H9 (cell line): ENCODE measurements around the gene ADGB. TPM values are rescaled to one million over a fixed set of nuclear protein-coding genes. Genes with fewer than 3 reads are reported as not detected.

Source experiments
- DNase-seq: peaks from one replicate; pipeline ENCODE4 v3.0.0-alpha.2; 2017
- H2AFZ ChIP-seq: one replicate; pipeline ENCODE4 v1.6.1; 2013; ENCODE audit warnings: mild to moderate bottlenecking, low read length, control low read depth, moderate library complexity
- H2AK5ac ChIP-seq: 2 replicates; pipeline ENCODE4 v1.6.1; 2013; ENCODE audit warnings: low read length, control low read depth, mixed read lengths; ENCODE audit not compliant: insufficient read length
- H2BK120ac ChIP-seq: one replicate; pipeline ENCODE4 v1.6.1; 2013; ENCODE audit warnings: low read depth, mild to moderate bottlenecking, low read length, control low read depth, inconsistent platforms; ENCODE audit not compliant: poor library complexity, severe bottlenecking
- H2BK12ac ChIP-seq: 2 replicates; pipeline ENCODE4 v1.6.1; 2013; ENCODE audit warnings: low read length, control low read depth, mixed read lengths, low read depth; ENCODE audit not compliant: insufficient read length
- H2BK15ac ChIP-seq: 2 replicates; pipeline ENCODE4 v1.6.1; 2013; ENCODE audit warnings: low read depth, low read length, control low read depth
- H2BK20ac ChIP-seq: one replicate; pipeline ENCODE4 v1.6.1; 2013; ENCODE audit warnings: low read depth, mild to moderate bottlenecking, low read length, control low read depth, inconsistent platforms; ENCODE audit not compliant: poor library complexity, severe bottlenecking
- H2BK5ac ChIP-seq: 2 replicates; pipeline ENCODE4 v1.6.1; 2013; ENCODE audit warnings: low read length, control low read depth, mixed read lengths; ENCODE audit not compliant: insufficient read length
- H3K14ac ChIP-seq: 2 replicates; pipeline ENCODE4 v1.6.1; 2013; ENCODE audit warnings: low read length, control low read depth; ENCODE audit not compliant: insufficient read depth
- H3K18ac ChIP-seq: 2 replicates; pipeline ENCODE4 v1.6.1; 2013; ENCODE audit warnings: low read depth, mild to moderate bottlenecking, mixed read lengths, low read length, control low read depth; ENCODE audit not compliant: insufficient read length
- H3K23ac ChIP-seq: 2 replicates; pipeline ENCODE4 v1.6.1; 2013; ENCODE audit warnings: low read length, control low read depth, mixed read lengths, low read depth; ENCODE audit not compliant: insufficient read length
- H3K23me2 ChIP-seq: 2 replicates; pipeline ENCODE4 v1.6.1; 2013; ENCODE audit warnings: low read depth, mild to moderate bottlenecking, mixed read lengths, low read length, control low read depth; ENCODE audit not compliant: insufficient read length, poor library complexity, severe bottlenecking
- H3K27ac ChIP-seq: 2 replicates; pipeline ENCODE4 v1.5.1; 2013; ENCODE audit warnings: low read length, control low read depth, mixed read lengths, low read depth; ENCODE audit not compliant: insufficient read length
- H3K27me3 ChIP-seq: 2 replicates; pipeline ENCODE4 v1.6.1; 2013; ENCODE audit warnings: low read length, control low read depth, inconsistent platforms; ENCODE audit not compliant: insufficient read depth
- H3K4ac ChIP-seq: 2 replicates; pipeline ENCODE4 v1.6.1; 2013; ENCODE audit warnings: low read depth, mild to moderate bottlenecking, control low read depth, inconsistent platforms, low read length, moderate library complexity
- H3K4me1 ChIP-seq: 2 replicates; pipeline ENCODE4 v1.6.1; 2013; ENCODE audit warnings: low read length, control low read depth, inconsistent platforms; ENCODE audit not compliant: insufficient read depth
- H3K4me2 ChIP-seq: 2 replicates; pipeline ENCODE4 v1.6.1; 2013; ENCODE audit warnings: low read length, control low read depth, mixed read lengths; ENCODE audit not compliant: insufficient read length, insufficient read depth
- H3K56ac ChIP-seq: 2 replicates; pipeline ENCODE4 v1.6.1; 2013; ENCODE audit warnings: low read depth, mild to moderate bottlenecking, mixed read lengths, low read length, control low read depth; ENCODE audit not compliant: insufficient read length
- H3K79me1 ChIP-seq: 2 replicates; pipeline ENCODE4 v1.6.1; 2013; ENCODE audit warnings: low read depth, mild to moderate bottlenecking, moderate library complexity, low read length, control low read depth, inconsistent platforms; ENCODE audit not compliant: insufficient read depth, poor library complexity, severe bottlenecking
- H3K79me2 ChIP-seq: 2 replicates; pipeline ENCODE4 v1.6.1; 2013; ENCODE audit warnings: low read length, control low read depth, inconsistent platforms; ENCODE audit not compliant: insufficient read depth
- H3K9ac ChIP-seq: 2 replicates; pipeline ENCODE4 v1.6.1; 2013; ENCODE audit warnings: low read length, control low read depth, mixed read lengths; ENCODE audit not compliant: insufficient read length; ENCODE audit errors: extremely low read depth
- H3K9me3 ChIP-seq: one replicate; pipeline ENCODE4 v1.6.1; 2013; ENCODE audit warnings: low read depth, low read length, inconsistent platforms; ENCODE audit not compliant: control insufficient read depth
- H3T11ph ChIP-seq: one replicate; pipeline ENCODE4 v1.6.1; 2013; ENCODE audit warnings: mild to moderate bottlenecking, low read length, control low read depth, inconsistent platforms
- H4K20me1 ChIP-seq: one replicate; pipeline ENCODE4 v1.6.1; 2013; ENCODE audit not compliant: control insufficient read depth, insufficient read length, insufficient read depth
- H4K5ac ChIP-seq: 2 replicates; pipeline ENCODE4 v1.6.1; 2013; ENCODE audit warnings: low read depth, mild to moderate bottlenecking, mixed read lengths, low read length, control low read depth; ENCODE audit not compliant: insufficient read length
- H4K8ac ChIP-seq: replicated peaks from 2 replicates; pipeline ENCODE4 v1.6.1; 2013; ENCODE audit warnings: low read length, control low read depth, mixed read lengths, low read depth; ENCODE audit not compliant: insufficient read length
- H4K91ac ChIP-seq: 2 replicates; pipeline ENCODE4 v1.6.1; 2013; ENCODE audit warnings: low read depth, mild to moderate bottlenecking, moderate library complexity, mixed read lengths, low read length, control low read depth; ENCODE audit not compliant: insufficient read length
- H3K27ac Mint-ChIP-seq, 3 experiments: 2 replicates in 2 of 3; 3 replicates in 1 of 3; pipeline ENCODE4 v1.8.0; 2020 to 2021; ENCODE audit warnings: mixed read lengths in 3 of 3, mild to moderate bottlenecking in 1 of 3, moderate library complexity in 1 of 3
- H3K27me3 Mint-ChIP-seq: 2 replicates; pipeline ENCODE4 v1.8.0; 2021; ENCODE audit warnings: low read depth, mild to moderate bottlenecking, moderate library complexity, mixed read lengths
- H3K36me3 Mint-ChIP-seq, 3 experiments: 2 replicates in 2 of 3; 3 replicates in 1 of 3; pipeline ENCODE4 v1.8.0; 2020 to 2021; ENCODE audit warnings: low read depth in 3 of 3, mixed read lengths in 3 of 3; ENCODE audit not compliant: insufficient read depth in 1 of 3
- H3K4me1 Mint-ChIP-seq, 2 experiments: 2 replicates each; pipeline ENCODE4 v1.8.0; 2020; ENCODE audit warnings: mixed read lengths in 2 of 2
- H3K4me3 Mint-ChIP-seq, 2 experiments: 2 replicates in 1 of 2; 3 replicates in 1 of 2; pipeline ENCODE4 v1.8.0; 2020 to 2021; ENCODE audit warnings: mild to moderate bottlenecking in 2 of 2, mixed read lengths in 2 of 2, moderate library complexity in 1 of 2
- H3K9me3 Mint-ChIP-seq, 2 experiments: 2 replicates in 1 of 2; 3 replicates in 1 of 2; pipeline ENCODE4 v1.8.0; 2020; ENCODE audit warnings: mild to moderate bottlenecking in 2 of 2, mixed read lengths in 2 of 2, moderate library complexity in 1 of 2
- CTCF ChIP-seq: fragments of 200-600 bp; sonication (generic); conservative IDR thresholded peaks from 3 replicates; pipeline ENCODE4 v1.8.0; 2021; ENCODE audit warnings: antibody characterized with exemption, mild to moderate bottlenecking
- WGBS: extraction: QIAGEN DNeasy Blood & Tissue Kit; methylation state at CpG from one replicate; pipeline ENCODE4 v1.1.7; 2013; ENCODE audit warnings: missing lambda C conversion rate, low lambda C conversion rate, mixed read lengths; ENCODE audit not compliant: insufficient read length; ENCODE audit errors: extremely low coverage; 5-methylcytosine and 5-hydroxymethylcytosine counted together
- total RNA-seq: library from RNA; stranded (reverse); gene quantifications from 2 replicates; pipeline ENCODE4 v1.2.1, GENCODE V29; 2021

Gene ADGB
- total RNA-seq, 1 experiment from 2014 or later: not detected

GRCh38 chr6:146551545-146551944 is 47.2 kb upstream of the ADGB start:
- no peaks in the 10 kb centered on the region; the same call in 1 of the 2 replicates for H3K79me2 ChIP-seq
- no peaks in the 10 kb centered on the region for H3K9me3 ChIP-seq
- no peaks in the 10 kb centered on the region for H3K27me3 ChIP-seq
- no peaks in the 10 kb centered on the region for H3K79me1 ChIP-seq
- H4K20me1 ChIP-seq: no peaks in the 10 kb centered on the region
- no peak overlapping the region for H3K9ac ChIP-seq
- H2BK12ac ChIP-seq: no peak overlapping the region
- H3K23ac ChIP-seq: no peak overlapping the region
- H4K8ac ChIP-seq: no peak overlapping the region
- H3K4me2 ChIP-seq: no peak overlapping the region
- no peak overlapping the region for H2AFZ ChIP-seq
- H3K9me3 Mint-ChIP-seq: no peaks in the 10 kb centered on the region
- H2BK15ac ChIP-seq: no peak overlapping the region
- H3K36me3 Mint-ChIP-seq: peaks cover 0 to 21% (median 12%) of the 10 kb centered on the region in 3 experiments; a peak in 5 of 7 replicates
- WGBS: no CpG with 5 or more reads among the region's 7 CpGs
- H4K5ac ChIP-seq: no peak overlapping the region
- H3T11ph ChIP-seq: no peak overlapping the region
- H3K27me3 Mint-ChIP-seq: no peaks in the 10 kb centered on the region
- no peaks in the 10 kb centered on the region for H3K23me2 ChIP-seq
- H2BK20ac ChIP-seq: no peak overlapping the region
- H3K4me3 Mint-ChIP-seq: no peak overlapping the region
- DNase-seq: no peak
- H3K27ac Mint-ChIP-seq: no peak overlapping the region
- H2AK5ac ChIP-seq: no peak overlapping the region
- no peak overlapping the region for H4K91ac ChIP-seq
- H3K56ac ChIP-seq: no peak overlapping the region
- H2BK120ac ChIP-seq: no peak overlapping the region
- H3K4ac ChIP-seq: no peak overlapping the region
- H3K27ac ChIP-seq: no peak overlapping the region
- H3K4me1 ChIP-seq: no peaks in the 10 kb centered on the region
- TF ChIP-seq CTCF: no peak
- H3K4me1 Mint-ChIP-seq: no peaks in the 10 kb centered on the region
- H3K14ac ChIP-seq: no peak overlapping the region
- H3K18ac ChIP-seq: no peak overlapping the region
- no peak overlapping the region for H2BK5ac ChIP-seq
